GM10847 (cell line): Measurements from ENCODE around the gene DAND5.

Experiments used
- POLR2A ChIP-seq: IDR thresholded peaks from 2 replicates; pipeline ENCODE4 v1.6.1; 2011; ENCODE audit not compliant: insufficient read length; ENCODE audit errors: extremely low read depth

Gene DAND5

GRCh38 chr19:13010038-13010991 lies 40.9 kb downstream of the DAND5 start:
- TF ChIP-seq POLR2A, result no peak

- no peak for TF ChIP-seq POLR2A
These were observed 41.7 kb downstream of the DAND5 start for GRCh38 chr19:13010992-13011652.

- no peak for TF ChIP-seq POLR2A
These were observed 42.4 kb downstream of the DAND5 start for GRCh38 chr19:13011653-13012389.

GRCh38 chr19:13012390-13012689 lies 43.0 kb downstream of the DAND5 start:
- TF ChIP-seq POLR2A, result no peak

- no peak for TF ChIP-seq POLR2A
These were observed 43.6 kb downstream of the DAND5 start for GRCh38 chr19:13012690-13013608.

GRCh38 chr19:13013649-13014048 lies 44.3 kb downstream of the DAND5 start:
- TF ChIP-seq POLR2A, result no peak

GRCh38 chr19:13014101-13014920 lies 44.9 kb downstream of the DAND5 start:
- no peak for TF ChIP-seq POLR2A

- no peak for TF ChIP-seq POLR2A
These were observed 45.5 kb downstream of the DAND5 start for GRCh38 chr19:13014921-13015280.

GRCh38 chr19:13015361-13016223 lies 46.2 kb downstream of the DAND5 start:
- no peak for TF ChIP-seq POLR2A

GRCh38 chr19:13016245-13016627 lies 46.9 kb downstream of the DAND5 start:
- no peak for TF ChIP-seq POLR2A

- no peak for TF ChIP-seq POLR2A
These were observed 47.4 kb downstream of the DAND5 start for GRCh38 chr19:13016628-13017305.

- TF ChIP-seq POLR2A, result no peak
These were observed 48.1 kb downstream of the DAND5 start for GRCh38 chr19:13017306-13018034.
